PFSK-1 (cell line): ENCODE measurements around the gene MTUS2.

Source experiments
- FOXP2 ChIP-seq: optimal IDR thresholded peaks from 2 replicates; pipeline ENCODE3; 2011; ENCODE audit warnings: borderline replicate concordance, control low read depth, inconsistent platforms; ENCODE audit not compliant: insufficient read depth; ENCODE audit errors: extremely low read length, extremely low read depth
- POLR2AphosphoS5 ChIP-seq: IDR thresholded peaks from 2 replicates; pipeline ENCODE4 v1.6.1; 2012; ENCODE audit warnings: low read depth, mild to moderate bottlenecking, control low read depth, low read length, moderate library complexity
- REST ChIP-seq, 2 experiments: IDR thresholded peaks; 2 replicates each; pipeline versions ENCODE4 v1.6.1 to v1.8.0; 2011 to 2012; ENCODE audit warnings: low read depth in 2 of 2, low read length in 2 of 2, control low read depth in 1 of 2, inconsistent platforms in 1 of 2, mild to moderate bottlenecking in 1 of 2, moderate library complexity in 1 of 2; ENCODE audit not compliant: insufficient read depth in 1 of 2
- SIN3A ChIP-seq: IDR thresholded peaks from 2 replicates; pipeline ENCODE4 v1.6.1; 2012; ENCODE audit warnings: mild to moderate bottlenecking, low read length, moderate library complexity, borderline replicate concordance; ENCODE audit not compliant: insufficient read depth
- TAF1 ChIP-seq: IDR thresholded peaks from 2 replicates; pipeline ENCODE4 v1.6.1; 2012; ENCODE audit warnings: low read length, control low read depth, borderline replicate concordance; ENCODE audit not compliant: insufficient read depth

MTUS2 gene

GRCh38 chr13:29159871-29160270 lies 339.7 kb downstream of the MTUS2 start:
- TF ChIP-seq SIN3A (no peak), FOXP2 (no peak), REST (IDR thresholded peaks at IDR 0.05; ENCODE audit: insufficient read depth in 1 of 2, low read depth in 2 of 2, low read length in 2 of 2) (no peak), TAF1 (no peak), POLR2AphosphoS5 (no peak)

- TF ChIP-seq TAF1 (no peak), SIN3A (no peak), FOXP2 (no peak), POLR2AphosphoS5 (no peak), REST (IDR thresholded peaks at IDR 0.05; ENCODE audit: insufficient read depth in 1 of 2, low read depth in 2 of 2, low read length in 2 of 2) (no peak)
Observed at GRCh38 chr13:29160862-29161261, 340.7 kb downstream of the MTUS2 start.

- no peak for TF ChIP-seq TAF1
- no peak for TF ChIP-seq FOXP2
- TF ChIP-seq SIN3A: no peak
- no peak for TF ChIP-seq POLR2AphosphoS5
- TF ChIP-seq REST (IDR thresholded peaks at IDR 0.05; ENCODE audit: insufficient read depth in 1 of 2, low read depth in 2 of 2, low read length in 2 of 2): no peak
Observed at GRCh38 chr13:29161676-29162075, 341.5 kb downstream of the MTUS2 start.

- TF ChIP-seq REST (IDR thresholded peaks at IDR 0.05; ENCODE audit: insufficient read depth in 1 of 2, low read depth in 2 of 2, low read length in 2 of 2) (no peak), POLR2AphosphoS5 (no peak), SIN3A (no peak), TAF1 (no peak), FOXP2 (no peak)
Observed at GRCh38 chr13:29162638-29163235, 342.6 kb downstream of the MTUS2 start.

- no peak for TF ChIP-seq POLR2AphosphoS5
- TF ChIP-seq REST (IDR thresholded peaks at IDR 0.05; ENCODE audit: insufficient read depth in 1 of 2, low read depth in 2 of 2, low read length in 2 of 2): no peak
- no peak for TF ChIP-seq FOXP2
- TF ChIP-seq SIN3A: no peak
- TF ChIP-seq TAF1: no peak
Observed at GRCh38 chr13:29164116-29164515, 344.0 kb downstream of the MTUS2 start.
